Smooth muscle cell (in vitro differentiated cells): ENCODE data around the gene CTDSP1. TPM values are rescaled to one million over a fixed set of nuclear protein-coding genes. Genes with fewer than 3 reads are reported as not detected.

ENCODE experiments used
- DNase-seq: peaks from one replicate; lab custom pipeline; 2025; ENCODE audit not compliant: unreplicated experiment; lab: John Stamatoyannopoulos, UW
- H2AFZ ChIP-seq: fragments of 200-600 bp; sonication (generic); 2 replicates; pipeline ENCODE4 v1.6.0; 2016; ENCODE audit warnings: antibody characterized with exemption, low read depth, mild to moderate bottlenecking
- H3F3A ChIP-seq: fragments of 200-600 bp; sonication (generic); 2 replicates; pipeline ENCODE4 v1.6.0; 2017; ENCODE audit warnings: antibody characterized with exemption, low read depth
- H3K27ac ChIP-seq: fragments of 200-600 bp; sonication (generic); 2 replicates; pipeline ENCODE4 v1.5.1; 2016; ENCODE audit warnings: low read depth, mild to moderate bottlenecking
- H3K27me3 ChIP-seq: fragments of 200-600 bp; sonication (generic); 2 replicates; pipeline ENCODE4 v1.6.1; 2016; ENCODE audit warnings: low read depth, mild to moderate bottlenecking
- H3K36me3 ChIP-seq: fragments of 200-600 bp; sonication (generic); 2 replicates; pipeline ENCODE4 v1.5.1; 2016; ENCODE audit warnings: low read depth
- H3K4me1 ChIP-seq: fragments of 200-600 bp; sonication (generic); 2 replicates; pipeline ENCODE4 v1.5.1; 2016; ENCODE audit warnings: low read depth
- H3K4me2 ChIP-seq: fragments of 200-600 bp; sonication (generic); 2 replicates; pipeline ENCODE4 v1.6.0; 2016; ENCODE audit warnings: mild to moderate bottlenecking
- H3K4me3 ChIP-seq: fragments of 200-600 bp; sonication (generic); 2 replicates; pipeline ENCODE4 v1.5.1; 2016; ENCODE audit warnings: mild to moderate bottlenecking
- H3K79me2 ChIP-seq: fragments of 200-600 bp; sonication (generic); 2 replicates; pipeline ENCODE4 v1.6.0; 2016; ENCODE audit warnings: low read depth, mild to moderate bottlenecking
- H3K9ac ChIP-seq: fragments of 200-600 bp; sonication (generic); 2 replicates; pipeline ENCODE4 v1.6.0; 2016; ENCODE audit warnings: low read depth
- H3K9me3 ChIP-seq: fragments of 200-600 bp; sonication (generic); replicated peaks from 2 replicates; pipeline ENCODE4 v1.5.1; 2016; ENCODE audit warnings: low read depth
- H4K20me1 ChIP-seq: fragments of 200-600 bp; sonication (generic); 2 replicates; pipeline ENCODE4 v1.6.0; 2016; ENCODE audit warnings: low read depth
- CTCF ChIP-seq: fragments of 200-600 bp; sonication (generic); IDR thresholded peaks from 2 replicates; pipeline ENCODE4 v1.5.1; 2017; ENCODE audit warnings: borderline replicate concordance, mild to moderate bottlenecking, antibody characterized with exemption; ENCODE audit not compliant: insufficient read depth, poor library complexity, severe bottlenecking
- WGBS: methylation state at CpG from one replicate; pipeline ENCODE4 v1.1.7; 2016; ENCODE audit warnings: low lambda C conversion rate; 5-methylcytosine and 5-hydroxymethylcytosine counted together
- polyA plus RNA-seq: library from polyadenylated mRNA; unstranded; fragments of >200 nt; fragmentation: Nextera tagmentation; extraction: Ambion mirVana; gene quantifications from 2 replicates; pipeline ENCODE4 v1.2.1, GENCODE V29; 2016
- total RNA-seq: library from RNA; depleted of rRNA; stranded (reverse); fragments of >200 nt; gene quantifications from 2 replicates; pipeline ENCODE4 v1.2.3, GENCODE V29; 2014

The CTDSP1 gene
- total and polyA plus RNA-seq, 2 experiments from 2014 or later: 18.7 to 62.5 TPM

GRCh38 chr2:218405086-218405745, 5.5 kb downstream of the CTDSP1 start:
- peak overlapping the region; percentile 87 for H3K4me2 ChIP-seq
- 56% methylated on average over 8 of the region's 8 CpGs for WGBS

DNA sequence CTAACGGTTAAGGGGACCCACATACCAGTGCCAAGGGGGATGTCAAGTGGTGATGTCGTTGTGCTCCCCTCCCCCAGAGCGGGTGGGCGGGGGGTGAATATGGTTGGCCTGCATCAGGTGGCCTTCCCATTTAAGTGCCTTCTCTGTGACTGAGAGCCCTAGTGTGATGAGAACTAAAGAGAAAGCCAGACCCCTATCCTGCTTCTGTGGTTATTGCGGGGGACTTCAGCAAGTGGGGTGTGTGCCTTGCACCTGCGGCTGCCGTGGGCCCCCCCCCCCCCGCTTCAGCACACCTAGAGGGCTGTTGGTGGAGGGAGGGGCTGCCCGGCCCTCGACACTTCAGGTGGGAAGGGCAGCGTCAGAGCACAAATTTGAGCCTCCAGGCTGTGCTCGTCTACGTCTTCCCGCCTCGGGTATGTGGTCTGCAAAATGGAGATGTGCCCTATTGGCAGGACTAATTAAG, 6.1 kb downstream of the CTDSP1 start:
- peak overlapping the region; percentile 87 for H3K4me2 ChIP-seq
- H3K9me3 ChIP-seq: no peaks in the 10 kb centered on the region
- H3F3A ChIP-seq: peaks cover 6% of the 10 kb centered on the region
- no peak overlapping the region for H3K9ac ChIP-seq
- no peaks in the 10 kb centered on the region for H3K27me3 ChIP-seq
- H3K36me3 ChIP-seq: no peaks in the 10 kb centered on the region
- H3K4me3 ChIP-seq: peak overlapping the region; percentile 47
- peaks cover 12% of the 10 kb centered on the region for H3K79me2 ChIP-seq
- no peak overlapping the region for H2AFZ ChIP-seq
- peaks cover 15% of the 10 kb centered on the region for H4K20me1 ChIP-seq
- H3K27ac ChIP-seq: peak overlapping the region; percentile 69
- no peak for TF ChIP-seq CTCF
- WGBS: 8% methylated on average over 15 of the region's 15 CpGs
- no peak for DNase-seq
- peaks cover 15% of the 10 kb centered on the region for H3K4me1 ChIP-seq

More at GRCh38 chr2:218405086-218405745, 5.5 kb downstream of the CTDSP1 start:
- H2AFZ ChIP-seq: no peak overlapping the region
- TF ChIP-seq CTCF: no peak
- H3F3A ChIP-seq: peaks cover 10% of the 10 kb centered on the region
- peak overlapping the region; percentile 69 for H3K27ac ChIP-seq
- H3K4me3 ChIP-seq: no peak overlapping the region
- H3K36me3 ChIP-seq: no peaks in the 10 kb centered on the region
- H4K20me1 ChIP-seq: peaks cover 17% of the 10 kb centered on the region
- H3K4me1 ChIP-seq: peaks cover 15% of the 10 kb centered on the region
- H3K79me2 ChIP-seq: peaks cover 18% of the 10 kb centered on the region
- no peaks in the 10 kb centered on the region for H3K27me3 ChIP-seq
- H3K9me3 ChIP-seq: no peaks in the 10 kb centered on the region
- DNase-seq: no peak
- no peak overlapping the region for H3K9ac ChIP-seq

DNA sequence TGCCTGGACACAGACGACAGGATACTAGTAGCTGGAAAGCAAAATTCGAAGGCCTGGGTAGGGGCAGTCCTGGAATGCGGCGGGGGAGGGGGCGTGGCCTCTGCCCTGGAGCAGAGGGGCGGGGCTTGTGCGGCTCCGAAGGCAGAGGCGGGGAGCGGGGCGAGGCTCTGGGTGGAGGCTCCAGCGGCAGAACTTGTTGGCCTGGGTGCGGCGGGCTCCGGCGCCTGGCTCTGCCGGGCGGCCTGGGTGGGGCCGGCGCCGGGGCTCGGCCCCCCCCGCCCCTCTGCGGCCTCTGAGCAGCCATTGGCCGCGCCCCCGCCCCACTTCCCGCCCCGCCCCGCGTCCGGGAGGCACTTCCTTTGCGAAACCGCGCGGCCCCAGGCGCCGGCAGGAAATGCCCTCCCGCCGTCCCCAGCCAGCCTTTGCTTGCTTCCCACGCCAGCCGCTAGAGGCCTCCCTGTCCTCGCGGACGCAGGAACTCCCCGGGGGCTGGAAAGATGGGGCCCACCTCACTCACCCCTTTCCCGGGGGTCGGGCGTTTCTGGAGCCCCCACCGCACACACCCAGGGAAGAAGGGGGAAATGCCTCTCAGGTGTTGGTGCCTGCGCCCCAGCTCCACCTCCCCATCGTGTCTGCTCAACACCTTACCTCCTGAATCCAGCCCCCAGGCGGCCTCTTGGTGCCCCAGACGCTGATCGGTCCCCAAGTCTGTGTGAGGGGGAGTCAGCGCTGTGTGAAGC, 6.7 kb downstream of the CTDSP1 start:
- H3K4me2 ChIP-seq: peak overlapping the region; percentile 94
- peak; percentile 58 for TF ChIP-seq CTCF
- H3K27me3 ChIP-seq: no peaks in the 10 kb centered on the region
- H3K79me2 ChIP-seq: peaks cover 6% of the 10 kb centered on the region
- H4K20me1 ChIP-seq: peaks cover 9% of the 10 kb centered on the region
- DNase-seq: peak; percentile 100
- H3K36me3 ChIP-seq: no peaks in the 10 kb centered on the region
- H2AFZ ChIP-seq: no peak overlapping the region
- peak overlapping the region; percentile 52 for H3K4me3 ChIP-seq
- H3K27ac ChIP-seq: peak overlapping the region; percentile 69
- H3K9ac ChIP-seq: peak overlapping the region; percentile 57
- peaks cover 6% of the 10 kb centered on the region for H3F3A ChIP-seq
- H3K4me1 ChIP-seq: peaks cover 10% of the 10 kb centered on the region
- H3K9me3 ChIP-seq: no peaks in the 10 kb centered on the region
- WGBS: 5% methylated on average over 21 of the region's 56 CpGs
